Pons (tissue), 1 donor: ENCODE data around the gene PLEKHH3.

Source experiments
- DNase-seq: peaks from one replicate; pipeline ENCODE4 v3.0.0-alpha.2; 2016; ENCODE audit warnings: low spot score

Gene PLEKHH3

GRCh38 chr17:42685831-42686230 lies 9.0 kb upstream of the PLEKHH3 start:
- DNase-seq, result no peak

DNA sequence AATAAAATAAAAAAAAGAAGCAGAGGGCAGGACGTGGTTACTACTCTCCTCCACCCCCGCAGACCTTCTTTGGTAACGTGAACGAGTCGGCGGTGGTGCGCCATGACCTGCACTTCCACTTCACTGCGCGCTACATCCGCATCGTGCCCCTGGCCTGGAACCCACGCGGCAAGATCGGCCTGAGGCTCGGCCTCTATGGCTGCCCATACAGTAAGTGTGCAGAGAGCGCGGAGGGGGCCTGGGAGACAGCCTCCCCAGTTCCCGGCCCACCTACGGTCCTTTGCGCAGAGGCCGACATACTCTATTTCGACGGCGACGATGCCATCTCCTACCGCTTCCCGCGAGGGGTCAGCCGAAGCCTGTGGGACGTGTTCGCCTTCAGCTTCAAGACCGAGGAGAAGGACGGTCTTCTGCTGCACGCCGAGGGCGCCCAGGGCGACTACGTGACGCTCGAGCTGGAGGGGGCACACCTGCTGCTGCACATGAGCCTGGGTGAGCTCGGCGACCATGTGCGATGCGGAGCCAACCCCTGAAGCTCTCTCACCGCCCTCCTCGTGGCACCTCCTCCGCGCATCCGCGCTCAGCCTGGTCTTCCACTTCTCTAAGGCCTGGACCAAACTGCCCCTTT lies 8.2 kb upstream of the PLEKHH3 start:
- DNase-seq, result no peak

DNA sequence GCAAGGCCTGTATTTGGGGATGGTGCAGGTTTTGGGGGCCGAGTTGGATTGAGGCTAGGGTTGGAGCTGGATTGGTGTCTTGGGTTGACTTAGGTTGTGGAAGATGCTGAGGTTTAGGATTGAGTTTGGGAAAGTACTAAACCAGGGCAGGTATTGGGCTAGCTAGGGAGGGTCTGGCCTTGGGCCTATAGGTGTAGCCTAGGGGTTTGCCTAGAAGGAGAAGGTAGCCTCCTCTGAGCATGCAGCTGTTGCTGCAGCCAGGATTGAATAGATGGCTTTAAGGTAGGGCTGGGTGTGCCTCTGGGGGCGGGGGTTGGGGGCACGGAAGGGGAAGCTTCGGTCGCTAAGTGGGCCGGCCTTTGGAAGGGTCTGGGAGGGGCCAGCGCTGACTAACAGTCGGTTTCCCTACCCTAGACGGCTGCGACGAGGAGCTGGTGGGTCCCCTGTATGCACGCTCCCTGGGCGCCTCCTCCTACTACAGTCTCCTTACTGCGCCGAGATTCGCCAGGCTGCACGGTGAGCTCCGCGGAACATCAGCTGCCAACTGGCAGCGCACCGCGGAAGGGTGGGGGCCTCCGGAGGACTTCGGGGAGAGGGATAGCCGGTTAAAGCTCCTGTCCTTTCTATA lies 6.7 kb upstream of the PLEKHH3 start:
- no peak for DNase-seq

- no peak for DNase-seq
These were observed 6.1 kb upstream of the PLEKHH3 start for GRCh38 chr17:42682722-42683403.

- no peak for DNase-seq
These were observed 5.4 kb upstream of the PLEKHH3 start, which contains the start of gene CNTNAP1 for GRCh38 chr17:42681976-42682721. Gene CNTNAP1 (plus strand): TSS chr17:42682531. CDS start chr17:42682830, 299 bp downstream.

- no peak for DNase-seq
These were observed 3.6 kb upstream of the PLEKHH3 start for GRCh38 chr17:42680331-42680808.

- peak; percentile 45 for DNase-seq
These were observed 2.9 kb upstream of the PLEKHH3 start for GRCh38 chr17:42679492-42680330.

- no peak for DNase-seq
These were observed 2.2 kb upstream of the PLEKHH3 start for GRCh38 chr17:42678951-42679491.

DNA sequence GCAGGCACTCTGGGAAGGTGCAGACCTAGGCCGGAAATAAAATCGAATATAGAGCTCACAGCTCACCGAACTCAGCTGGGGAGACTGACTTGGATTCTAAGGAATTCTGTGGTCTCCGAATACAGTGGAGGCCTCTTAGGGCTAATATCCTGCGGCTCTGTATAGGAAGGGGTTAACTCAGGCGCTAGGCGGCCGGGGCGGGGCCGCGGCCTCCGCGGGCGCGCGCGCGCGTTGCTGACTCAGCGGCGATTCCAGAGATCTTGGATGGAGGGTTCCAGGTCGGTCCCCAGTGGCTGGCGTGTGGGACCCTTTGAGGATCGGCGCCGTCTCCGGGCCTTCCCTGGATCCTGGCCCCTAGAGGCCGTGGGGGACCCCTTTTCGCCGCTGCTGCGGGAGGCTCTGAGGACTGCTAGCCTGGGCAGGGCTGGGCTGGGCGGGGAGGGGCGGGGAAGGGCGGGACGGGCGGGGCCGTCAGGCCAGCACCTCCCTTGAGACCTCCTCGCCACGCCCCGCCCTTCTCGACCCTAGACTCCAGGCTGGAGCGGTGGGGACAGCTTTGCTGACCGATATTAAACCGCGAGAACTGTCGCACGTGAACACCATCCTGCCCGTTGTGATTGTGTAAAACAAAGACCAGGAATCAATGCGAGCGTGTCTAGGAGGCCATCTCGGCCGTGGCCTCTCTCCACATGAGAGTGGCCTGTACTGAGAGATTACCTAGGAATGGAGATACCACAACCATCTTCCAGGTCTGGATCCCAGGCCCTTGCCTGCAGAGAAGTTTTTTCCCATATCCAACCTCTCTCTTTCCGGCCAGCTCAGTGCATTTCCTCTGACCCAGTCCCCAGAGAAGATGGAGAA lies 1.4 kb upstream of the PLEKHH3 start:
- DNase-seq, result peak; percentile 80

- peak; percentile 99 for DNase-seq
These were observed 441 bp upstream of the PLEKHH3 start for GRCh38 chr17:42677012-42677857.

DNA sequence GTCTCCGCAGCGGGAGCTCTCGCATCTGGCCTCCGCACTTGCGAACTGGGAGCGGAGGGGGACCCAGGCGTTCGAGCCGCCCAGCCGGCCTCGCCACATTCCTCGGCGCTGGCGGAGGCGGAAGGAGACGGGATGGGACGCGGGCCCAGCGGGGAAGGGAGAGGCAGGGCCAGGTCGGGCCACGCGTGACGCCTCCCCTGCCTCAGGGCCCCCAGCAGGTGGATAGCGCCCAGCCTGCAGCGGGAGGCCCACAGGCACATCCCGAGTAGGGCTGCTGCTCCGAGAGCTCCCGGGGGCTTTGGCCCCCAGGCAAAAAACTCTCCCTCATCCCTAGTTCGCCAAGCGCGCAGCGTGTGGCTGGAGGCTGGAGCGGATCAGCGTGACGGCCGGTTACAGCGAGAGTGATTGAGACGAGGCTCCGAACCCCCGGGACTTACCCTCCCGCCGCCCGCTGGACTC lies 800 bp downstream of the PLEKHH3 start:
- DNase-seq, result no peak

GRCh38 chr17:42675348-42675964 lies 1.3 kb downstream of the PLEKHH3 start:
- DNase-seq, result no peak

GRCh38 chr17:42674755-42675347 lies 1.9 kb downstream of the PLEKHH3 start:
- no peak for DNase-seq

GRCh38 chr17:42673885-42674754 lies 2.7 kb downstream of the PLEKHH3 start:
- DNase-seq, result no peak

DNA sequence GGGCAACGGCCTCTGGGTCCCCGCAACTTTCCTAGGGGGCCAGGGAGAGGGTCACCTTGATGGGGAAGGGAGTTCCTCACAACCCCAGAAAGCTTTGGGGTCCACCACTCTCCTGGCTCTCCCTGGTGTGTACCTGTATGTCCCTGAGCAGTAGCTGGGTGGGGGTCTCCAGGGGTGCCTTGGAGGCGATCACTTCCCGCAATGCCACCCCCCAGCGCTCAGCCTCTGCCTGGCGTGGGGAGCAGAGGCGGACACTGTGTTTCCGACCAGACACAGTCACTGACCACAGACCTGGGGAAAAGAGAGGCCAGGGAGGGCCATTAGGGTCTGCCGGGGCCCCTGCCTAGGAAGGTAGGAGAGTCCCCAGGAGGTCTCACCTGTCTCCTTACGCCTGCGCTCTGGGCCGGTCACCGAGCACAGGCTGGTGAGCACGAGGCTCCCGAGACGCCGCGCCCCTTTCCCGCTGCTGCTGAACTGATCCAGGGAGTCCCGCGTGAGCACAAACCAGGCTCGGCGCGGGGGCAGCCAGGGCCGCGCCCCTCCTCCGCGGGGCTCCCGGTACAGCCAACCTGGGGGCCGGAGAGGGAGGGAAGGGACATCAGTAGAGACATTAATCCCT lies 3.4 kb downstream of the PLEKHH3 start:
- DNase-seq, result no peak

- DNase-seq, result no peak
These were observed 4.8 kb downstream of the PLEKHH3 start for GRCh38 chr17:42672038-42672437.
